CD4-positive, alpha-beta T cell (primary cell): ENCODE data around the gene GRK3. TPM values are rescaled to one million over a fixed set of nuclear protein-coding genes. Genes with fewer than 3 reads are reported as not detected.

ENCODE experiments used
- ATAC-seq: fragments of 200-7000 bp; cut with Tn5 transposase; one replicate; pipeline ENCODE4 v1.10.0; 2022; ENCODE audit warnings: mild to moderate bottlenecking; ENCODE audit not compliant: poor library complexity
- CTCF ChIA-PET: fragments of 350-600 bp; sonication (Branson Sonifier 250); formaldehyde crosslinking; loops from one replicate; lab custom pipeline; 2021; ENCODE audit warnings: antibody characterized with exemption, inconsistent platforms; lab: Charles Lee
- POLR2A ChIA-PET: fragments of 350-600 bp; sonication (Branson Sonifier 250); formaldehyde crosslinking; loops from one replicate; lab custom pipeline; 2021; ENCODE audit warnings: antibody characterized with exemption, inconsistent platforms; lab: Charles Lee
- DNase-seq, 14 experiments: peaks; one replicate each; pipeline ENCODE4 v3.0.0-alpha.2; 2013 to 2020; ENCODE audit warnings: mixed read lengths in 2 of 14
- H3K27ac ChIP-seq, 2 donors: one replicate each; pipeline versions ENCODE4 v1.5.1 to v1.7.0; 2013; ENCODE audit warnings: low read length in 2 of 2, low read depth in 1 of 2, mild to moderate bottlenecking in 1 of 2
- H3K27me3 ChIP-seq, 2 experiments: 1 replicate in 1 of 2; 2 replicates in 1 of 2; pipeline versions ENCODE4 v1.6.1 to v1.7.0; 2013; ENCODE audit warnings: low read length in 2 of 2, control low read depth in 1 of 2, mild to moderate bottlenecking in 1 of 2, moderate library complexity in 1 of 2; ENCODE audit not compliant: insufficient read depth in 2 of 2, control insufficient read depth in 1 of 2
- H3K36me3 ChIP-seq: one replicate; pipeline ENCODE4 v1.6.1; 2013; ENCODE audit warnings: low read length, control low read depth; ENCODE audit not compliant: insufficient read depth
- H3K4me1 ChIP-seq: one replicate; pipeline ENCODE4 v1.6.1; 2013; ENCODE audit warnings: low read length, control low read depth; ENCODE audit not compliant: insufficient read depth
- H3K4me3 ChIP-seq: one replicate; pipeline ENCODE4 v1.5.1; 2013; ENCODE audit warnings: mild to moderate bottlenecking, low read length, moderate library complexity
- H3K9me3 ChIP-seq, 2 experiments: 1 replicate in 1 of 2; 2 replicates in 1 of 2; pipeline versions ENCODE4 v1.6.1 to v1.7.0; 2013; ENCODE audit warnings: low read length in 2 of 2, mild to moderate bottlenecking in 2 of 2, control low read depth in 1 of 2, moderate library complexity in 1 of 2; ENCODE audit not compliant: control insufficient read depth in 1 of 2, insufficient read depth in 1 of 2
- H3K27ac Mint-ChIP-seq: one replicate; pipeline ENCODE4 v1.8.0; 2020; ENCODE audit warnings: mixed read lengths
- H3K27me3 Mint-ChIP-seq: one replicate; pipeline ENCODE4 v1.8.0; 2021; ENCODE audit warnings: mixed read lengths
- H3K36me3 Mint-ChIP-seq: one replicate; pipeline ENCODE4 v1.8.0; 2021; ENCODE audit warnings: low read depth, mixed read lengths
- H3K4me1 Mint-ChIP-seq: one replicate; pipeline ENCODE4 v1.8.0; 2021; ENCODE audit warnings: low read depth, mixed read lengths
- H3K4me3 Mint-ChIP-seq: one replicate; pipeline ENCODE4 v1.8.0; 2020; ENCODE audit warnings: mild to moderate bottlenecking, mixed read lengths
- H3K9me3 Mint-ChIP-seq: one replicate; pipeline ENCODE4 v1.8.0; 2020; ENCODE audit warnings: mixed read lengths
- intact Hi-C, 2 experiments: fragments of 100-400 bp; cut with DNase I in 1 of 2; cut with micrococcal nuclease in 1 of 2; formaldehyde crosslinking; loops; one replicate each; pipeline versions ENCODE4 v1.15.1 to v1.9.0; 2023 to 2025; cut with DNase I, micrococcal nuclease
- total RNA-seq, 174 experiments: library from RNA in 2 of 174; stranded (reverse) in 2 of 174; gene quantifications; one replicate each; pipeline ENCODE4 v1.2.3 and lab custom pipeline; 2021 to 2026
- TF ChIP-seq, protein P1 (sequence below): fragments of 200-600 bp; IDR thresholded peaks from one replicate; pipeline ENCODE4 v1.8.0; 2022; ENCODE audit warnings: antibody characterized with exemption, mild to moderate bottlenecking

GRK3 gene
- total RNA-seq, 2 experiments from 2014 or later, result 1.7 to 2.0 TPM

DNA sequence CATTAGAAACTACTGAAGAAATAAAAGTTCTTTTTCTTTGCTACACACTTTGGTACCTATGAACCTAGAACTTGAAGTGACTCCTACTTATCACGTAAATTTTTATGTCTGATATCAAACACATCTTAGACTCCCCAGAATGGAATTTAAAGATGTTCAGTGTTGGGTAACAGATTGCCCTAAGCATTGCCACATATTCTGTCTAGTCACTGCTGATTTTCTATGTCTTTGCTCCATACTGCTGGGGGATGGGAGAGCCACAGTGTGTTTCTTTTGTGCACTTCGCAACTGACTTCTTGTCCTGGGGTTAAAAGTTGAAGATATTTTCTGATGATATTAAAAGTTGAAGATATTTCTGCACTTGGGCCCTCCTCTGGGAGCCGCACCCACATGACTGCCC, 158.2 kb downstream of the GRK3 start:
- DNase-seq (no peak), ATAC-seq (no peak)
- Histone ChIP-seq H3K27ac (no peak overlapping the region), H3K4me1 (no peaks in the 10 kb centered on the region), H3K9me3 (no peaks in the 10 kb centered on the region), H3K27me3 (no peaks in the 10 kb centered on the region), H3K4me3 (no peak overlapping the region), H3K36me3 (no peaks in the 10 kb centered on the region)
- Mint-ChIP-seq H3K27ac (no peak overlapping the region), H3K9me3 (no peaks in the 10 kb centered on the region), H3K27me3 (no peaks in the 10 kb centered on the region), H3K36me3 (no peaks in the 10 kb centered on the region), H3K4me3 (no peak overlapping the region), H3K4me1 (no peaks in the 10 kb centered on the region)
- POLR2A ChIA-PET, result no interaction called here
- TF ChIP-seq, protein P1, sequence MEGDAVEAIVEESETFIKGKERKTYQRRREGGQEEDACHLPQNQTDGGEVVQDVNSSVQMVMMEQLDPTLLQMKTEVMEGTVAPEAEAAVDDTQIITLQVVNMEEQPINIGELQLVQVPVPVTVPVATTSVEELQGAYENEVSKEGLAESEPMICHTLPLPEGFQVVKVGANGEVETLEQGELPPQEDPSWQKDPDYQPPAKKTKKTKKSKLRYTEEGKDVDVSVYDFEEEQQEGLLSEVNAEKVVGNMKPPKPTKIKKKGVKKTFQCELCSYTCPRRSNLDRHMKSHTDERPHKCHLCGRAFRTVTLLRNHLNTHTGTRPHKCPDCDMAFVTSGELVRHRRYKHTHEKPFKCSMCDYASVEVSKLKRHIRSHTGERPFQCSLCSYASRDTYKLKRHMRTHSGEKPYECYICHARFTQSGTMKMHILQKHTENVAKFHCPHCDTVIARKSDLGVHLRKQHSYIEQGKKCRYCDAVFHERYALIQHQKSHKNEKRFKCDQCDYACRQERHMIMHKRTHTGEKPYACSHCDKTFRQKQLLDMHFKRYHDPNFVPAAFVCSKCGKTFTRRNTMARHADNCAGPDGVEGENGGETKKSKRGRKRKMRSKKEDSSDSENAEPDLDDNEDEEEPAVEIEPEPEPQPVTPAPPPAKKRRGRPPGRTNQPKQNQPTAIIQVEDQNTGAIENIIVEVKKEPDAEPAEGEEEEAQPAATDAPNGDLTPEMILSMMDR, result no peak
- CTCF ChIA-PET, result no interaction called here
- intact Hi-C loops, result no loop called here

DNA sequence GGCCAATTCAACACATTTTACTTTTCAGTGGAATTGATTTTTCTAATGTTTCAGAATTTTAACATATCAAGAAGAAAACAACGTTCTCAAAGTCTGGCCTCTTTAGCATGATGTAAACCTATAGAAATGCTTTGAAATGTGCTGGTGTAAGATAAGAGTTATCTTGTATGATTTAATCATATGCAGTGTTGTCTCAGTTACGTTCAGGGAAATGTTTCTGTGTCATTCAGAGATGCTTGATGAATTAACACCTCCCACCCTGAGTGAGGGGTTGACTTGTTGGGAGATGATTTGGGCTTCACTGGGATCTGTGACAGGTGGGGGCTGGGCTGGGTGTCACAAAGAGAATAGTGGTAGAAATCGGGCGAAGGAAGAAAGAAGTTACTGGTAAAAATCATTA, 161.8 kb downstream of the GRK3 start:
- intact Hi-C loops, result no loop called here
- H3K36me3 ChIP-seq, result no peaks in the 10 kb centered on the region
- H3K27ac ChIP-seq, result no peak overlapping the region
- Mint-ChIP-seq H3K27ac (no peak overlapping the region), H3K27me3 (no peaks in the 10 kb centered on the region), H3K4me1 (no peaks in the 10 kb centered on the region), H3K9me3 (no peaks in the 10 kb centered on the region), H3K36me3 (no peaks in the 10 kb centered on the region), H3K4me3 (no peak overlapping the region)
- H3K27me3 ChIP-seq, result no peaks in the 10 kb centered on the region
- H3K9me3 ChIP-seq, result no peaks in the 10 kb centered on the region
- H3K4me3 ChIP-seq, result no peak overlapping the region
- POLR2A ChIA-PET, result no interaction called here
- ATAC-seq (no peak), DNase-seq (no peak)
- TF ChIP-seq, protein P1, result no peak
- H3K4me1 ChIP-seq, result no peaks in the 10 kb centered on the region
- CTCF ChIA-PET, result no interaction called here

DNA sequence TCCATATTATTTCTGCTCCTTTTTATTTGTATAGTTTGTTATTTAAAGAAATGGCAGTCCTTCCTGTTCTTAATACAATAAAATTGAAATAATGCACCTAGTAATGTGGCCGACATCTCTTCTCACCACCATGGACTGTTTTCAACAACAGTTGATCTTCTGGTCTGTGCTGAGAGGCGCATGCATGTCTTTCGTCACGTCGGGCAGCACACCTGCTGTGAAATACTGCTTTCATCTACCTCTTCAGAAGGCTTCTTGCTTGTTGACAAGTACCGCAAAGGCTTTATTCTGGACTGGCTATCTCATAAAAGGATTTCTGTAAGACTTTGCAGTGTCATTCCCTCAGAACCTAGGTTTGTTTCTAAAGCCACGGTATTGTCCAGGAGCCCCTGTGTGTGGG, 163.6 kb downstream of the GRK3 start:
- ATAC-seq (no peak), DNase-seq (no peak)
- intact Hi-C loops, result no loop called here
- Mint-ChIP-seq H3K4me1 (no peaks in the 10 kb centered on the region), H3K9me3 (no peaks in the 10 kb centered on the region), H3K27me3 (no peaks in the 10 kb centered on the region), H3K27ac (no peak overlapping the region), H3K36me3 (no peaks in the 10 kb centered on the region), H3K4me3 (no peak overlapping the region)
- no peaks in the 10 kb centered on the region for H3K9me3 ChIP-seq
- no peaks in the 10 kb centered on the region for H3K4me1 ChIP-seq
- H3K27me3 ChIP-seq, result no peaks in the 10 kb centered on the region
- ChIA-PET CTCF (no interaction called here), POLR2A (no interaction called here)
- H3K27ac ChIP-seq, result no peak overlapping the region
- H3K4me3 ChIP-seq, result no peak overlapping the region
- TF ChIP-seq, protein P1, result no peak
- H3K36me3 ChIP-seq, result no peaks in the 10 kb centered on the region
